GM23338 (cell line): ENCODE data around the gene NEK3. TPM values are rescaled to one million over a fixed set of nuclear protein-coding genes. Genes with fewer than 3 reads are reported as not detected.

Experiments
- ATAC-seq: fragments of 200-7000 bp; cut with Tn5 transposase; 3 replicates; pipeline ENCODE4 v1.9.1; 2020
- DNase-seq: peaks from one replicate; pipeline ENCODE4 v3.0.0-alpha.2; 2015; ENCODE audit warnings: low spot score
- H2AFZ ChIP-seq: fragments of 200-600 bp; sonication (generic); 2 replicates; pipeline ENCODE4 v1.8.0; 2016; ENCODE audit warnings: antibody characterized with exemption, mild to moderate bottlenecking, moderate library complexity
- H3F3A ChIP-seq: fragments of 200-600 bp; sonication (generic); replicated peaks from 2 replicates; pipeline ENCODE4 v1.8.0; 2017; ENCODE audit warnings: antibody characterized with exemption, mixed run types, low read depth
- H3K27ac ChIP-seq: fragments of 200-600 bp; sonication (generic); 2 replicates; pipeline ENCODE4 v1.6.1; 2016; ENCODE audit warnings: low read depth
- H3K27me3 ChIP-seq: fragments of 200-600 bp; sonication (generic); 2 replicates; pipeline ENCODE4 v1.8.0; 2016; ENCODE audit warnings: mild to moderate bottlenecking, mixed run types, moderate library complexity; ENCODE audit not compliant: insufficient read depth
- H3K36me3 ChIP-seq: fragments of 200-600 bp; sonication (generic); 2 replicates; pipeline ENCODE4 v1.8.0; 2016; ENCODE audit warnings: mild to moderate bottlenecking; ENCODE audit not compliant: insufficient read depth
- H3K4me1 ChIP-seq: fragments of 200-600 bp; sonication (generic); 2 replicates; pipeline ENCODE4 v1.8.0; 2016; ENCODE audit warnings: mild to moderate bottlenecking, moderate library complexity; ENCODE audit not compliant: insufficient read depth
- H3K4me2 ChIP-seq: fragments of 200-600 bp; sonication (generic); 2 replicates; pipeline ENCODE4 v1.7.1; 2017; ENCODE audit warnings: mixed run types
- H3K4me3 ChIP-seq: fragments of 200-600 bp; sonication (generic); 2 replicates; pipeline ENCODE4 v1.6.1; 2016; ENCODE audit warnings: mixed run types
- H3K79me2 ChIP-seq: fragments of 200-600 bp; sonication (generic); replicated peaks from 2 replicates; pipeline ENCODE4 v1.8.0; 2017; ENCODE audit warnings: mild to moderate bottlenecking; ENCODE audit not compliant: insufficient read depth
- H3K9me2 ChIP-seq: fragments of 200-600 bp; sonication (generic); 2 replicates; pipeline ENCODE4 v1.8.0; 2017; ENCODE audit not compliant: insufficient read depth
- H4K20me1 ChIP-seq: fragments of 200-600 bp; sonication (generic); replicated peaks from 2 replicates; pipeline ENCODE4 v1.8.0; 2017; ENCODE audit warnings: mild to moderate bottlenecking; ENCODE audit not compliant: insufficient read depth
- H3K27ac Mint-ChIP-seq: 2 replicates; pipeline ENCODE4 v1.8.0; 2020; ENCODE audit warnings: inconsistent platforms, mild to moderate bottlenecking, moderate library complexity, mixed read lengths
- H3K27me3 Mint-ChIP-seq: 3 replicates; pipeline ENCODE4 v1.8.0; 2022; ENCODE audit warnings: low read depth, mild to moderate bottlenecking, moderate library complexity, mixed read lengths, inconsistent platforms; ENCODE audit not compliant: insufficient read depth, poor library complexity
- H3K36me3 Mint-ChIP-seq: 3 replicates; pipeline ENCODE4 v1.8.0; 2021; ENCODE audit warnings: low read depth, mild to moderate bottlenecking, inconsistent platforms, moderate library complexity, mixed read lengths
- H3K4me1 Mint-ChIP-seq: 3 replicates; pipeline ENCODE4 v1.8.0; 2020; ENCODE audit warnings: mild to moderate bottlenecking, inconsistent platforms, mixed read lengths
- H3K4me3 Mint-ChIP-seq: 3 replicates; pipeline ENCODE4 v1.8.0; 2021; ENCODE audit warnings: moderate library complexity, mild to moderate bottlenecking, inconsistent platforms, mixed read lengths
- H3K9me3 Mint-ChIP-seq: 3 replicates; pipeline ENCODE4 v1.8.0; 2020; ENCODE audit warnings: moderate library complexity, mild to moderate bottlenecking, inconsistent platforms, mixed read lengths
- CREB1 ChIP-seq: fragments of 250-450 bp; sonication (Bioruptor Pico); IDR thresholded peaks from 2 replicates; pipeline ENCODE4 v1.5.0; 2020; ENCODE audit warnings: low read depth, mild to moderate bottlenecking, moderate library complexity
- CTCF ChIP-seq, 2 experiments: fragments of 200-600 bp in 1 of 2; sonication (generic) in 1 of 2; conservative IDR thresholded peaks; 2 replicates each; pipeline versions ENCODE4 v1.5.1 to v1.6.1; 2016 to 2017; ENCODE audit warnings: antibody characterized with exemption in 2 of 2, low read depth in 2 of 2, mild to moderate bottlenecking in 2 of 2, moderate library complexity in 1 of 2
- ETS1 ChIP-seq: IDR thresholded peaks from 2 replicates; pipeline ENCODE4 v1.6.1; 2016; ENCODE audit warnings: antibody characterized with exemption
- EZH2 ChIP-seq: fragments of 200-600 bp; sonication (generic); IDR thresholded peaks from one replicate; pipeline ENCODE4 v1.8.0; 2017; ENCODE audit warnings: antibody characterized with exemption, mild to moderate bottlenecking, low read depth; ENCODE audit not compliant: unreplicated experiment
- EZH2phosphoT487 ChIP-seq: fragments of 200-600 bp; sonication (generic); IDR thresholded peaks from one replicate; pipeline ENCODE4 v1.8.1; 2018; ENCODE audit warnings: antibody characterized with exemption; ENCODE audit not compliant: unreplicated experiment
- JUNB ChIP-seq: IDR thresholded peaks from one replicate; pipeline ENCODE4 v1.6.1; 2016; ENCODE audit warnings: antibody characterized with exemption; ENCODE audit not compliant: unreplicated experiment
- NANOG ChIP-seq: IDR thresholded peaks from 2 replicates; pipeline ENCODE4 v1.6.1; 2016; ENCODE audit warnings: antibody characterized with exemption, borderline replicate concordance
- POLR2AphosphoS5 ChIP-seq: IDR thresholded peaks from 2 replicates; pipeline ENCODE4 v1.6.1; 2016; ENCODE audit warnings: antibody characterized with exemption, low read depth
- REST ChIP-seq: IDR thresholded peaks from one replicate; pipeline ENCODE4 v1.6.1; 2018; ENCODE audit warnings: antibody characterized with exemption; ENCODE audit not compliant: unreplicated experiment
- STAT1 ChIP-seq: IDR thresholded peaks from one replicate; pipeline ENCODE4 v1.6.1; 2016; ENCODE audit warnings: antibody characterized with exemption; ENCODE audit not compliant: unreplicated experiment
- ZNF114 ChIP-seq: fragments of 250-450 bp; sonication (Bioruptor Pico); IDR thresholded peaks from 2 replicates; pipeline ENCODE4 v1.5.0; 2020; ENCODE audit warnings: mild to moderate bottlenecking, moderate library complexity
- ZNF331 ChIP-seq: fragments of 250-450 bp; sonication (Bioruptor Pico); IDR thresholded peaks from 2 replicates; pipeline ENCODE4 v1.5.0; 2020; ENCODE audit warnings: low read depth, mild to moderate bottlenecking, moderate library complexity
- ZNF462 ChIP-seq: fragments of 250-450 bp; sonication (Bioruptor Pico); IDR thresholded peaks from 2 replicates; pipeline ENCODE4 v1.5.0; 2020; ENCODE audit warnings: mild to moderate bottlenecking, moderate library complexity
- polyA plus RNA-seq: library from polyadenylated mRNA; unstranded; fragments of >200 nt; fragmentation: Nextera tagmentation; extraction: Ambion mirVana; gene quantifications from 2 replicates; pipeline ENCODE4 v1.2.1, GENCODE V29; 2016
- total RNA-seq: library from RNA; depleted of rRNA; stranded (reverse); fragments of >200 nt; shearing (Covaris generic); gene quantifications from 2 replicates; pipeline ENCODE4 v1.2.3, GENCODE V29; 2014

The NEK3 gene
- total and polyA plus RNA-seq, 2 experiments from 2014 or later = 26.7 to 26.8 TPM

GRCh38 chr13:52169839-52170238 is 10.4 kb upstream of the NEK3 start:
- no peaks in the 10 kb centered on the region for H3K9me2 ChIP-seq
- Mint-ChIP-seq H3K36me3 (peaks cover 17% of the 10 kb centered on the region; the same call in 2 of the 3 replicates), H3K27ac (no peak overlapping the region), H3K4me1 (no peaks in the 10 kb centered on the region), H3K9me3 (no peaks in the 10 kb centered on the region), H3K4me3 (no peak overlapping the region), H3K27me3 (no peaks in the 10 kb centered on the region)
- no peak overlapping the region for H3K4me3 ChIP-seq
- ATAC-seq = no peak
- peaks cover 28% of the 10 kb centered on the region for H3K36me3 ChIP-seq
- H4K20me1 ChIP-seq = no peaks in the 10 kb centered on the region
- DNase-seq = no peak
- TF ChIP-seq CREB1 (no peak), ETS1 (no peak), REST (no peak), STAT1 (no peak), POLR2AphosphoS5 (no peak), EZH2phosphoT487 (no peak), NANOG (no peak), EZH2 (no peak), ZNF331 (no peak), ZNF114 (CRISPR knock-in tag) (no peak), CTCF (conservative IDR thresholded peaks at IDR 0.05; ENCODE audit: low read depth in 2 of 2) (no peak), JUNB (no peak), ZNF462 (CRISPR knock-in tag) (no peak)
- no peaks in the 10 kb centered on the region for H3K79me2 ChIP-seq
- no peak overlapping the region for H2AFZ ChIP-seq
- H3K4me2 ChIP-seq = no peak overlapping the region
- no peaks in the 10 kb centered on the region for H3K4me1 ChIP-seq
- H3F3A ChIP-seq = no peaks in the 10 kb centered on the region
- no peaks in the 10 kb centered on the region for H3K27me3 ChIP-seq
- no peak overlapping the region for H3K27ac ChIP-seq
